ENCODE data around the gene NUBP2. TPM values are rescaled to one million over a fixed set of nuclear protein-coding genes. Genes with fewer than 3 reads are reported as not detected.

NUBP2 gene
- total and polyA plus RNA-seq, 2 donors (not counting 1 experiment from before 2014, with no cell fraction given): 13.5 to 43.6 TPM

DNA sequence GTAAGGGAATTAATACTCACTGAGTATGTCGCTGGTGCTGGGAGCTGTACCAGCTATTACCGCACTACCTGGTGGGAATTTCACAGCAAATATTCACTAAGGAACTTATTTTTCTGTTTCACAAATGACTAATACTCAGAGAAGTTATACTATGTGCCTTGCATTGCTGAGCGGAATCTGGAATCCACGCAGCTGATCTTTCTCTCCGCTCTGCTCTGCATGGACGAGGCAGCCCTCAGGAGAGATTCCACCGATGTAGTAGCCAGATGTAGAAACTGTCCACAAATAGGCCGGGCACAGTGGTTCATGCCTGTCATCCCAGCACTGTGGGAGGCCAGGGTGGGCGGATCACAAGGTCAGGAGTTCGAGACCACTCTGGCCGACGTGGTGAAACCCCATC lies 28.6 kb upstream of the NUBP2 start:
- Histone ChIP-seq H3K27me3 (ENCODE audit: control insufficient read depth, insufficient read depth, low read length) (no peaks in the 10 kb centered on the region), H2AFZ (ENCODE audit: low read length) (no peak overlapping the region), H4K20me1 (ENCODE audit: control insufficient read depth, extremely low read depth, insufficient read depth, low read length) (no peaks in the 10 kb centered on the region), H3K4me1 (ENCODE audit: control insufficient read depth, extremely low read depth, insufficient read depth, low read length) (no peaks in the 10 kb centered on the region), H3K27ac (ENCODE audit: insufficient read depth, low read length) (no peak overlapping the region), H3K9ac (ENCODE audit: insufficient read depth, low read length) (no peak overlapping the region), H3K9me3 (ENCODE audit: control insufficient read depth, insufficient read depth, low read depth, low read length) (no peaks in the 10 kb centered on the region), H3K4me3 (replicated peaks in 1 of 4; ENCODE audit: control extremely low read depth in 1 of 4, insufficient read depth in 1 of 4, low read depth in 3 of 4, low read length in 4 of 4) (no peak overlapping the region), H3K79me2 (ENCODE audit: control insufficient read depth, insufficient read depth, low read length) (no peaks in the 10 kb centered on the region), H3K36me3 (ENCODE audit: control insufficient read depth, insufficient read depth, low read length) (peaks cover 15% of the 10 kb centered on the region), H3K4me2 (ENCODE audit: extremely low read depth, insufficient read depth, low read length) (no peak overlapping the region)
- TF ChIP-seq, protein P1, sequence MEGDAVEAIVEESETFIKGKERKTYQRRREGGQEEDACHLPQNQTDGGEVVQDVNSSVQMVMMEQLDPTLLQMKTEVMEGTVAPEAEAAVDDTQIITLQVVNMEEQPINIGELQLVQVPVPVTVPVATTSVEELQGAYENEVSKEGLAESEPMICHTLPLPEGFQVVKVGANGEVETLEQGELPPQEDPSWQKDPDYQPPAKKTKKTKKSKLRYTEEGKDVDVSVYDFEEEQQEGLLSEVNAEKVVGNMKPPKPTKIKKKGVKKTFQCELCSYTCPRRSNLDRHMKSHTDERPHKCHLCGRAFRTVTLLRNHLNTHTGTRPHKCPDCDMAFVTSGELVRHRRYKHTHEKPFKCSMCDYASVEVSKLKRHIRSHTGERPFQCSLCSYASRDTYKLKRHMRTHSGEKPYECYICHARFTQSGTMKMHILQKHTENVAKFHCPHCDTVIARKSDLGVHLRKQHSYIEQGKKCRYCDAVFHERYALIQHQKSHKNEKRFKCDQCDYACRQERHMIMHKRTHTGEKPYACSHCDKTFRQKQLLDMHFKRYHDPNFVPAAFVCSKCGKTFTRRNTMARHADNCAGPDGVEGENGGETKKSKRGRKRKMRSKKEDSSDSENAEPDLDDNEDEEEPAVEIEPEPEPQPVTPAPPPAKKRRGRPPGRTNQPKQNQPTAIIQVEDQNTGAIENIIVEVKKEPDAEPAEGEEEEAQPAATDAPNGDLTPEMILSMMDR (conservative IDR thresholded peaks at IDR 0.05 in 1 of 2, IDR thresholded peaks at IDR 0.05 in 1 of 2; ENCODE audit: low read depth in 1 of 2, low read length in 2 of 2): no peak
- no peak for TF ChIP-seq EZH2 (IDR thresholded peaks at IDR 0.05; ENCODE audit: low read length, missing control alignments)
- DNase-seq (ENCODE audit: low read depth in 2 of 2): peak in 1 of 2 donors; percentile 38

DNA sequence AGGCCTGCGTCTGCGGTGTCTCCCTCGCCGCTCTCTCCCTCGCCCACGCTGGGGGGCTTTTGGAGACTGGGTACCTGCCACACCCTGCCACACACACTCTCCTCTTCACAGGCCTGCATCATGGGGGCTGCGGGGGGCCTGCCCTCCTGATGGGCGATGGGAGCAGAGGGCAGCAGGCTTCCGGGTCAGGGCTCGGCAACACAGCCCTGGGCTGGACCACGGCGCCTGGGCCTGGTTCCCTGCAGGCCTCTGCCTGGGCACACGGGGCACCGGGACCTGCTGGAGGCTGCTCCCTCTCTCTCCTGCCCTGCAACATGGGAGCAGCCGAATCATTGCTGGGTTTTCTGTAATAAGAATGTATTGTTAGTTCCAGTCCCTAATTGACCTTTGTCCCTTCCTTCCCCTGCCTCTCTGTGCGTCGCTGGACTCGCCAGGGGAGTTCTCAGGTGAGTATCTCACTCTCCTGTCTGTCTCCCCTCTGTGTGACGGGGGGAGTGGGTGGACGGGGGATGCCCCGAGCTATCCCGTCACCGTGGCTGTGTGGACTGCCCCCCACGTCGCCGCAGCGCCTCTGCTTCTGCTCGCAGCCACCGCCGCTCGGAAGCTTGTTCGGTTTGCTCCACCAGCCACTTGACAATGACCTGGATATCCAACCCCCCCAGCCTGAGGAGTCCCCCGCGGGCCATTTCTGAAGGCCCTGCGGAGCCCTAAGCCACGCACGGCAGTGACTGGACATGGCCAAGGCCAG lies 24.9 kb upstream of the NUBP2 start:
- no peak overlapping the region for H2AFZ ChIP-seq (ENCODE audit: low read length)
- no peak overlapping the region for H3K27ac ChIP-seq (ENCODE audit: insufficient read depth, low read length)
- no peaks in the 10 kb centered on the region for H3K4me1 ChIP-seq (ENCODE audit: control insufficient read depth, extremely low read depth, insufficient read depth, low read length)
- no peak overlapping the region for H3K4me2 ChIP-seq (ENCODE audit: extremely low read depth, insufficient read depth, low read length)
- TF ChIP-seq EZH2 (IDR thresholded peaks at IDR 0.05; ENCODE audit: low read length, missing control alignments): no peak
- TF ChIP-seq, protein P1 (conservative IDR thresholded peaks at IDR 0.05 in 1 of 2, IDR thresholded peaks at IDR 0.05 in 1 of 2; ENCODE audit: low read depth in 1 of 2, low read length in 2 of 2): no peak
- DNase-seq (ENCODE audit: low read depth in 2 of 2): no peak
- no peaks in the 10 kb centered on the region for H4K20me1 ChIP-seq (ENCODE audit: control insufficient read depth, extremely low read depth, insufficient read depth, low read length)
- no peak overlapping the region for H3K9ac ChIP-seq (ENCODE audit: insufficient read depth, low read length)
- no peaks in the 10 kb centered on the region for H3K79me2 ChIP-seq (ENCODE audit: control insufficient read depth, insufficient read depth, low read length)
- no peak overlapping the region for H3K4me3 ChIP-seq (replicated peaks in 1 of 4; ENCODE audit: control extremely low read depth in 1 of 4, insufficient read depth in 1 of 4, low read depth in 3 of 4, low read length in 4 of 4)
- no peaks in the 10 kb centered on the region for H3K9me3 ChIP-seq (ENCODE audit: control insufficient read depth, insufficient read depth, low read depth, low read length)
- peaks cover 16% of the 10 kb centered on the region for H3K36me3 ChIP-seq (ENCODE audit: control insufficient read depth, insufficient read depth, low read length)
- no peaks in the 10 kb centered on the region for H3K27me3 ChIP-seq (ENCODE audit: control insufficient read depth, insufficient read depth, low read length)

DNA sequence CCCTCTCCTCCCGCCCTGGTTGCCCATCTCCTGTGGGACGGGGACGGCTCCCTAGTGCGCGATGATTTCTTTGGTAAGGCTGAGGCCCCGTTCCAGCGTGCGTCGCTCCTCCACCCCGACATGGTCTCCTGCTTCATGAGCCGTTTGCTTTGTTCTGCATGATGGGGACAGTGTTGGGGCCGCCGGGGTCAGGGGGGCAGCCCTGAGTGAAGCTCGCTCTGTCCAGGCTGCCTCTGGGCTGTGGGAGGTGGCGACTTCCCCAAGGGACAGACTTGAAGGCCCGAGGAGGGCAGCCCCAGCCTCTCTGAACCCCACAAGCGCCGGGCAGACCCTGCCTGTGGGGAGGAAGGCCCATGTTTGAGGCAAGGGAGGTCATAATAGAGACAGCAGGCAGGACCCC lies 23.8 kb upstream of the NUBP2 start:
- Histone ChIP-seq H3K27me3 (ENCODE audit: control insufficient read depth, insufficient read depth, low read length) (no peaks in the 10 kb centered on the region), H2AFZ (ENCODE audit: low read length) (no peak overlapping the region), H3K79me2 (ENCODE audit: control insufficient read depth, insufficient read depth, low read length) (no peaks in the 10 kb centered on the region), H4K20me1 (ENCODE audit: control insufficient read depth, extremely low read depth, insufficient read depth, low read length) (no peaks in the 10 kb centered on the region), H3K4me2 (ENCODE audit: extremely low read depth, insufficient read depth, low read length) (no peak overlapping the region), H3K9ac (ENCODE audit: insufficient read depth, low read length) (no peak overlapping the region), H3K4me3 (replicated peaks in 1 of 4; ENCODE audit: control extremely low read depth in 1 of 4, insufficient read depth in 1 of 4, low read depth in 3 of 4, low read length in 4 of 4) (no peak overlapping the region), H3K9me3 (ENCODE audit: control insufficient read depth, insufficient read depth, low read depth, low read length) (no peaks in the 10 kb centered on the region), H3K36me3 (ENCODE audit: control insufficient read depth, insufficient read depth, low read length) (peaks cover 21% of the 10 kb centered on the region), H3K4me1 (ENCODE audit: control insufficient read depth, extremely low read depth, insufficient read depth, low read length) (no peaks in the 10 kb centered on the region), H3K27ac (ENCODE audit: insufficient read depth, low read length) (no peak overlapping the region)
- DNase-seq (ENCODE audit: low read depth in 2 of 2): no peak
- TF ChIP-seq, protein P1 (conservative IDR thresholded peaks at IDR 0.05 in 1 of 2, IDR thresholded peaks at IDR 0.05 in 1 of 2; ENCODE audit: low read depth in 1 of 2, low read length in 2 of 2): no peak
- no peak for TF ChIP-seq EZH2 (IDR thresholded peaks at IDR 0.05; ENCODE audit: low read length, missing control alignments)

Data from fibroblast of lung (primary cell).